ENCODE measurements around the gene COMMD10. TPM values are rescaled to one million over a fixed set of nuclear protein-coding genes. Genes with fewer than 3 reads are reported as not detected.

The COMMD10 gene
- total RNA-seq, 2 donors from 2014 or later, result 26.9 to 34.9 TPM

GRCh38 chr5:116265471-116265870 lies 180.6 kb downstream of the COMMD10 start:
- Mint-ChIP-seq H3K27ac (no peak overlapping the region), H3K4me1 (ENCODE audit: low read depth in 2 of 2) (peaks cover 0 to 4% of the 10 kb centered on the region in 2 donors), H3K4me3 (no peak overlapping the region), H3K36me3 (peaks cover 23% of the 10 kb centered on the region), H3K9me3 (peaks cover 6% of the 10 kb centered on the region), H3K27me3 (no peaks in the 10 kb centered on the region)
- DNase-seq (ENCODE audit: low spot score) (no peak), ATAC-seq (no peak)

- peaks cover 7% of the 10 kb centered on the region for H3K9me3 Mint-ChIP-seq
- DNase-seq (ENCODE audit: low spot score) (no peak), ATAC-seq (peak; percentile 64 to 70)
- peaks cover 2 to 9% of the 10 kb centered on the region in 2 donors for H3K4me1 Mint-ChIP-seq (ENCODE audit: low read depth in 2 of 2)
- peaks cover 22% of the 10 kb centered on the region for H3K36me3 Mint-ChIP-seq
- no peak overlapping the region for H3K4me3 Mint-ChIP-seq
- H3K27me3 Mint-ChIP-seq, result no peaks in the 10 kb centered on the region
- no peak overlapping the region for H3K27ac Mint-ChIP-seq
These were observed 186.7 kb downstream of the COMMD10 start for GRCh38 chr5:116271446-116272025.

GRCh38 chr5:116272281-116272941 lies 187.6 kb downstream of the COMMD10 start:
- Mint-ChIP-seq H3K4me3 (no peak overlapping the region), H3K9me3 (peaks cover 7% of the 10 kb centered on the region), H3K27me3 (no peaks in the 10 kb centered on the region), H3K4me1 (ENCODE audit: low read depth in 2 of 2) (peaks cover 2 to 9% of the 10 kb centered on the region in 2 donors), H3K27ac (no peak overlapping the region), H3K36me3 (peaks cover 17% of the 10 kb centered on the region)
- ATAC-seq, result no peak
- DNase-seq (ENCODE audit: low spot score), result no peak

- H3K4me3 Mint-ChIP-seq, result no peak overlapping the region
- H3K4me1 Mint-ChIP-seq (ENCODE audit: low read depth in 2 of 2), result peaks cover 2 to 9% of the 10 kb centered on the region in 2 donors
- H3K36me3 Mint-ChIP-seq, result peaks cover 21% of the 10 kb centered on the region
- H3K27ac Mint-ChIP-seq, result no peak overlapping the region
- H3K27me3 Mint-ChIP-seq, result no peaks in the 10 kb centered on the region
- peaks cover 7% of the 10 kb centered on the region for H3K9me3 Mint-ChIP-seq
- no peak for DNase-seq (ENCODE audit: low spot score)
- no peak for ATAC-seq
These were observed 188.8 kb downstream of the COMMD10 start for GRCh38 chr5:116273448-116274242.

- ATAC-seq (no peak), DNase-seq (ENCODE audit: low spot score) (no peak)
- H3K27me3 Mint-ChIP-seq, result no peaks in the 10 kb centered on the region
- peaks cover 7% of the 10 kb centered on the region for H3K9me3 Mint-ChIP-seq
- H3K36me3 Mint-ChIP-seq, result peaks cover 21% of the 10 kb centered on the region
- no peak overlapping the region for H3K4me3 Mint-ChIP-seq
- H3K4me1 Mint-ChIP-seq (ENCODE audit: low read depth in 2 of 2), result peaks cover 5 to 9% of the 10 kb centered on the region in 2 donors
- H3K27ac Mint-ChIP-seq, result no peak overlapping the region
These were observed 189.4 kb downstream of the COMMD10 start for GRCh38 chr5:116274251-116274650.

- Mint-ChIP-seq H3K27me3 (no peaks in the 10 kb centered on the region), H3K4me1 (ENCODE audit: low read depth in 2 of 2) (peaks cover 5 to 9% of the 10 kb centered on the region in 2 donors), H3K36me3 (peaks cover 21% of the 10 kb centered on the region), H3K27ac (no peak overlapping the region), H3K4me3 (no peak overlapping the region), H3K9me3 (peaks cover 7% of the 10 kb centered on the region)
- no peak for ATAC-seq
- no peak for DNase-seq (ENCODE audit: low spot score)
These were observed 190.5 kb downstream of the COMMD10 start for GRCh38 chr5:116275282-116275681.

- no peak overlapping the region for H3K27ac Mint-ChIP-seq
- no peak for ATAC-seq
- DNase-seq (ENCODE audit: low spot score), result no peak
- peaks cover 7% of the 10 kb centered on the region for H3K9me3 Mint-ChIP-seq
- H3K4me1 Mint-ChIP-seq (ENCODE audit: low read depth in 2 of 2), result peaks cover 7 to 12% of the 10 kb centered on the region in 2 donors
- peaks cover 21% of the 10 kb centered on the region for H3K36me3 Mint-ChIP-seq
- no peaks in the 10 kb centered on the region for H3K27me3 Mint-ChIP-seq
- no peak overlapping the region for H3K4me3 Mint-ChIP-seq
These were observed 192.1 kb downstream of the COMMD10 start for GRCh38 chr5:116276952-116277351.

- no peak overlapping the region for H3K27ac Mint-ChIP-seq
- no peak for ATAC-seq
- no peaks in the 10 kb centered on the region for H3K27me3 Mint-ChIP-seq
- H3K4me1 Mint-ChIP-seq (ENCODE audit: low read depth in 2 of 2), result peaks cover 5 to 7% of the 10 kb centered on the region in 2 donors
- H3K4me3 Mint-ChIP-seq, result no peak overlapping the region
- peaks cover 7% of the 10 kb centered on the region for H3K36me3 Mint-ChIP-seq
- DNase-seq (ENCODE audit: low spot score), result no peak
- peaks cover under 1% of the 10 kb centered on the region for H3K9me3 Mint-ChIP-seq
These were observed 195.5 kb downstream of the COMMD10 start for GRCh38 chr5:116280149-116280803.

- ATAC-seq (no peak), DNase-seq (ENCODE audit: low spot score) (no peak)
- Mint-ChIP-seq H3K36me3 (peaks cover 7% of the 10 kb centered on the region), H3K9me3 (no peaks in the 10 kb centered on the region), H3K4me1 (ENCODE audit: low read depth in 2 of 2) (peaks cover 5 to 7% of the 10 kb centered on the region in 2 donors), H3K27ac (no peak overlapping the region), H3K4me3 (no peak overlapping the region), H3K27me3 (no peaks in the 10 kb centered on the region)
These were observed 196.5 kb downstream of the COMMD10 start for GRCh38 chr5:116281309-116281708.

- no peak overlapping the region for H3K4me3 Mint-ChIP-seq
- ATAC-seq (no peak), DNase-seq (ENCODE audit: low spot score) (no peak)
- H3K4me1 Mint-ChIP-seq (ENCODE audit: low read depth in 2 of 2), result peaks cover 0 to 2% of the 10 kb centered on the region in 2 donors
- H3K36me3 Mint-ChIP-seq, result peaks cover 37% of the 10 kb centered on the region
- no peaks in the 10 kb centered on the region for H3K27me3 Mint-ChIP-seq
- H3K9me3 Mint-ChIP-seq, result peaks cover 11% of the 10 kb centered on the region
- no peak overlapping the region for H3K27ac Mint-ChIP-seq
These were observed 203.7 kb downstream of the COMMD10 start for GRCh38 chr5:116288524-116288923.

- H3K36me3 Mint-ChIP-seq, result peaks cover 37% of the 10 kb centered on the region
These were observed 204.5 kb downstream of the COMMD10 start for GRCh38 chr5:116289276-116289675.

GRCh38 chr5:116291271-116291670 lies 206.4 kb downstream of the COMMD10 start:
- Mint-ChIP-seq H3K4me1 (ENCODE audit: low read depth in 2 of 2) (peaks cover 0 to 2% of the 10 kb centered on the region in 2 donors), H3K27me3 (no peaks in the 10 kb centered on the region), H3K4me3 (no peak overlapping the region), H3K27ac (no peak overlapping the region), H3K36me3 (peaks cover 41% of the 10 kb centered on the region), H3K9me3 (peaks cover 14% of the 10 kb centered on the region)
- no peak for ATAC-seq
- no peak for DNase-seq (ENCODE audit: low spot score)

More at GRCh38 chr5:116289276-116289675, 204.5 kb downstream of the COMMD10 start:
- Mint-ChIP-seq H3K27me3 (no peaks in the 10 kb centered on the region), H3K4me3 (no peak overlapping the region), H3K27ac (no peak overlapping the region), H3K9me3 (peaks cover 11% of the 10 kb centered on the region), H3K4me1 (ENCODE audit: low read depth in 2 of 2) (peaks cover 0 to 2% of the 10 kb centered on the region in 2 donors)
- ATAC-seq (no peak), DNase-seq (ENCODE audit: low spot score) (no peak)

- H3K27me3 Mint-ChIP-seq, result no peaks in the 10 kb centered on the region
- peaks cover 18% of the 10 kb centered on the region for H3K9me3 Mint-ChIP-seq
- H3K4me1 Mint-ChIP-seq (ENCODE audit: low read depth in 2 of 2), result peaks cover 0 to 2% of the 10 kb centered on the region in 2 donors
- no peak overlapping the region for H3K27ac Mint-ChIP-seq
- ATAC-seq (no peak), DNase-seq (ENCODE audit: low spot score) (no peak)
- H3K36me3 Mint-ChIP-seq, result peaks cover 42% of the 10 kb centered on the region
- no peak overlapping the region for H3K4me3 Mint-ChIP-seq
These were observed 207.5 kb downstream of the COMMD10 start for GRCh38 chr5:116292321-116292720.

Data from natural killer cell treated with Interleukin-12 subunit alpha and Interleukin-12 subunit beta and Interleukin-15 and Interleukin-18, amount 100 ng/mL, for 72 hours (primary cell).